ENCODE data around the gene ACTR2.

- TF ChIP-seq CTCF (IDR thresholded peaks at IDR 0.05) = no peak
- TF ChIP-seq POLR2A (IDR thresholded peaks at IDR 0.05) = no peak
- no peak for TF ChIP-seq EP300 (IDR thresholded peaks at IDR 0.05)
These were observed 82.1 kb downstream of the ACTR2 start for GRCh38 chr2:65309699-65310098.
